Cardiac fibroblast (primary cell): ENCODE results near the gene FOLR1.

Experiments used
- DNase-seq, 2 donors: peaks; one replicate each; pipeline versions ENCODE4 v3.0.0 to v3.0.0-alpha.2; 2010; ENCODE audit warnings: low read depth in 2 of 2
- H3K4me3 ChIP-seq, 2 donors: replicated peaks in 1 of 2; 1 replicate in 1 of 2; 2 replicates in 1 of 2; pipeline ENCODE4 v1.5.1; 2011; ENCODE audit warnings: low read depth in 2 of 2, low read length in 2 of 2, mild to moderate bottlenecking in 2 of 2, moderate library complexity in 1 of 2
- CTCF ChIP-seq: IDR thresholded peaks from one replicate; pipeline ENCODE4 v1.5.1; 2011; ENCODE audit warnings: low read depth, mild to moderate bottlenecking, low read length, inconsistent platforms

Gene FOLR1

GRCh38 chr11:72230764-72231365 is 38.9 kb downstream of the FOLR1 start:
- TF ChIP-seq CTCF = no peak

GRCh38 chr11:72231396-72232259 is 39.7 kb downstream of the FOLR1 start:
- DNase-seq = no peak
- no peak for TF ChIP-seq CTCF
- H3K4me3 ChIP-seq = no peak overlapping the region

More at GRCh38 chr11:72230764-72231365, 38.9 kb downstream of the FOLR1 start:
- H3K4me3 ChIP-seq = no peak overlapping the region
- DNase-seq = no peak

GRCh38 chr11:72232260-72233055 is 40.5 kb downstream of the FOLR1 start:
- no peak for DNase-seq
- no peak overlapping the region for H3K4me3 ChIP-seq
- no peak for TF ChIP-seq CTCF

GRCh38 chr11:72233056-72233772 is 41.3 kb downstream of the FOLR1 start:
- no peak for DNase-seq
- no peak overlapping the region for H3K4me3 ChIP-seq
- no peak for TF ChIP-seq CTCF

GRCh38 chr11:72233773-72234513 is 42.0 kb downstream of the FOLR1 start:
- DNase-seq = no peak
- no peak for TF ChIP-seq CTCF
- H3K4me3 ChIP-seq = no peak overlapping the region

- no peak for DNase-seq
- TF ChIP-seq CTCF = no peak
- H3K4me3 ChIP-seq = no peak overlapping the region
Observed at GRCh38 chr11:72234514-72234830, 42.5 kb downstream of the FOLR1 start.
